GM23248 (cell line): ENCODE measurements around the gene DTNB. TPM values are rescaled to one million over a fixed set of nuclear protein-coding genes. Genes with fewer than 3 reads are reported as not detected.

Experiments
- DNase-seq: peaks from one replicate; pipeline ENCODE4 v3.0.0-alpha.2; 2015
- H2AFZ ChIP-seq: fragments of 200-600 bp; sonication (generic); 2 replicates; pipeline ENCODE4 v1.6.1; 2016; ENCODE audit warnings: antibody characterized with exemption
- H3F3A ChIP-seq: fragments of 200-600 bp; sonication (generic); 2 replicates; pipeline ENCODE4 v1.6.1; 2016; ENCODE audit warnings: mild to moderate bottlenecking, antibody characterized with exemption, mixed run types; ENCODE audit not compliant: insufficient read depth
- H3K27ac ChIP-seq: fragments of 200-600 bp; sonication (generic); 2 replicates; pipeline ENCODE4 v1.5.1; 2016; ENCODE audit warnings: mild to moderate bottlenecking
- H3K27me3 ChIP-seq: fragments of 200-600 bp; sonication (generic); replicated peaks from 2 replicates; pipeline ENCODE4 v1.6.1; 2016; ENCODE audit warnings: mild to moderate bottlenecking; ENCODE audit not compliant: insufficient read depth
- H3K36me3 ChIP-seq: fragments of 200-600 bp; sonication (generic); 2 replicates; pipeline ENCODE4 v1.6.1; 2016; ENCODE audit warnings: low read depth, mild to moderate bottlenecking
- H3K4me1 ChIP-seq: fragments of 200-600 bp; sonication (generic); 2 replicates; pipeline ENCODE4 v1.6.1; 2016; ENCODE audit warnings: mild to moderate bottlenecking; ENCODE audit not compliant: insufficient read depth
- H3K4me2 ChIP-seq: fragments of 200-600 bp; sonication (generic); one replicate; pipeline ENCODE4 v1.6.1; 2016; ENCODE audit warnings: mild to moderate bottlenecking; ENCODE audit not compliant: unreplicated experiment
- H3K4me3 ChIP-seq: fragments of 200-600 bp; sonication (generic); 2 replicates; pipeline ENCODE4 v1.5.1; 2016; ENCODE audit warnings: mild to moderate bottlenecking
- H3K79me2 ChIP-seq: fragments of 200-600 bp; sonication (generic); 2 replicates; pipeline ENCODE4 v1.6.1; 2016; ENCODE audit warnings: mild to moderate bottlenecking; ENCODE audit not compliant: insufficient read depth
- H3K9ac ChIP-seq: fragments of 200-600 bp; sonication (generic); 2 replicates; pipeline ENCODE4 v1.6.1; 2016; ENCODE audit warnings: mild to moderate bottlenecking
- H3K9me2 ChIP-seq: fragments of 200-600 bp; sonication (generic); 2 replicates; pipeline ENCODE4 v1.6.1; 2016; ENCODE audit warnings: mixed run types, mild to moderate bottlenecking, moderate library complexity; ENCODE audit not compliant: insufficient read depth
- H3K9me3 ChIP-seq: fragments of 200-600 bp; sonication (generic); one replicate; pipeline ENCODE4 v1.6.1; 2017; ENCODE audit warnings: low read depth
- H4K20me1 ChIP-seq: fragments of 200-600 bp; sonication (generic); 2 replicates; pipeline ENCODE4 v1.6.0; 2016; ENCODE audit not compliant: insufficient read depth
- EZH2 ChIP-seq: fragments of 200-600 bp; sonication (generic); IDR thresholded peaks from 2 replicates; pipeline ENCODE4 v1.6.1; 2018; ENCODE audit warnings: antibody characterized with exemption, mild to moderate bottlenecking; ENCODE audit not compliant: insufficient read depth, poor library complexity, severe bottlenecking
- EZH2phosphoT487 ChIP-seq: fragments of 200-600 bp; sonication (generic); IDR thresholded peaks from 2 replicates; pipeline ENCODE4 v1.6.1; 2018; ENCODE audit warnings: antibody characterized with exemption, moderate library complexity, mild to moderate bottlenecking, low read depth; ENCODE audit not compliant: insufficient read depth
- WGBS, 2 experiments: methylation state at CpG; one replicate each; pipeline ENCODE4 v1.1.6; 2015 to 2017; ENCODE audit warnings: low lambda C conversion rate in 2 of 2, low coverage in 1 of 2; ENCODE audit errors: missing lambda C conversion rate in 2 of 2; 5-methylcytosine and 5-hydroxymethylcytosine counted together
- in situ Hi-C: fragments of 300-500 bp; cut with MboI; formaldehyde crosslinking; loops from 2 replicates; pipeline ENCODE4 v1.15.0; 2020
- polyA plus RNA-seq: library from polyadenylated mRNA; unstranded; fragments of >200 nt; fragmentation: Nextera tagmentation; extraction: Ambion mirVana; gene quantifications from 2 replicates; pipeline ENCODE4 v1.2.1, GENCODE V29; 2016
- total RNA-seq: library from RNA; depleted of rRNA; stranded (reverse); fragments of >200 nt; shearing (Covaris generic); gene quantifications from 2 replicates; pipeline ENCODE4 v1.2.3, GENCODE V29; 2014

Gene DTNB
- total and polyA plus RNA-seq, 2 experiments from 2014 or later, result 1.1 to 4.0 TPM

GRCh38 chr2:25380586-25381375 is 292.6 kb downstream of the DTNB start:
- no peak for DNase-seq
- no peak overlapping the region for H2AFZ ChIP-seq
- no peak overlapping the region for H3K27ac ChIP-seq
- H3K4me1 ChIP-seq, result peaks cover 3% of the 10 kb centered on the region; the same call in 1 of the 2 replicates
- no peaks in the 10 kb centered on the region for H3K27me3 ChIP-seq
- in situ Hi-C loops, result no loop called here
- WGBS, 2 experiments, result 55 to 58% methylated on average over 12 of the region's 12 CpGs
- no peaks in the 10 kb centered on the region for H4K20me1 ChIP-seq
- H3K4me3 ChIP-seq, result no peak overlapping the region
- TF ChIP-seq EZH2phosphoT487 (no peak), EZH2 (no peak)
- no peaks in the 10 kb centered on the region for H3K36me3 ChIP-seq
- no peak overlapping the region for H3K9ac ChIP-seq
- H3K4me2 ChIP-seq, result no peak overlapping the region
- no peaks in the 10 kb centered on the region for H3K9me3 ChIP-seq
- H3F3A ChIP-seq, result no peaks in the 10 kb centered on the region
- H3K9me2 ChIP-seq, result no peaks in the 10 kb centered on the region
- no peaks in the 10 kb centered on the region for H3K79me2 ChIP-seq

DNA sequence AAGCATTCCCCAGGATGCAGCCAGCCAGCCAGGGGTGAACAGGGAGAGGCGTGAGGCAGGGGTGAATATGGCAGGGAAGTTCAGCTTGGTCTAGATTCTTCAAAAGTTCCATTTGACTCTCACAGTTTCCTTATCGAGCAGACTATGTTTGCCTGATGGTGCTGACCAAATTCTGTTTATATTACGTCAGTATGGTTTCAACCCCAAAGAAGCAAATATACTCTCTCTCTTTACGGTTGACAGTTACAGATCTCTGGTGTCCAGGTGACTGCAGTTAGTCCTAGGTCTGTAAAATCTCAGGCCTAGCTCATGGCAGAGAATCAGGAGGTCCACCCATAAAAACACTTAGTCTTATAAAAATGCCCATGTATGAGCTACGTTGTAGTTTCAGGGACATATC is 293.4 kb downstream of the DTNB start:
- H3K4me1 ChIP-seq, result peaks cover 3% of the 10 kb centered on the region; the same call in 1 of the 2 replicates
- WGBS, 2 experiments, result 74 to 85% methylated on average over 5 of the region's 5 CpGs
- H3K9me3 ChIP-seq, result no peaks in the 10 kb centered on the region
- no peak overlapping the region for H2AFZ ChIP-seq
- no peaks in the 10 kb centered on the region for H3F3A ChIP-seq
- H3K9ac ChIP-seq, result no peak overlapping the region
- DNase-seq, result no peak
- H3K79me2 ChIP-seq, result no peaks in the 10 kb centered on the region
- H3K27ac ChIP-seq, result no peak overlapping the region
- no peaks in the 10 kb centered on the region for H3K27me3 ChIP-seq
- H3K4me3 ChIP-seq, result no peak overlapping the region
- H3K4me2 ChIP-seq, result no peak overlapping the region
- H4K20me1 ChIP-seq, result no peaks in the 10 kb centered on the region
- in situ Hi-C loops, result no loop called here
- no peaks in the 10 kb centered on the region for H3K36me3 ChIP-seq
- TF ChIP-seq EZH2 (no peak), EZH2phosphoT487 (no peak)
- no peaks in the 10 kb centered on the region for H3K9me2 ChIP-seq

DNA sequence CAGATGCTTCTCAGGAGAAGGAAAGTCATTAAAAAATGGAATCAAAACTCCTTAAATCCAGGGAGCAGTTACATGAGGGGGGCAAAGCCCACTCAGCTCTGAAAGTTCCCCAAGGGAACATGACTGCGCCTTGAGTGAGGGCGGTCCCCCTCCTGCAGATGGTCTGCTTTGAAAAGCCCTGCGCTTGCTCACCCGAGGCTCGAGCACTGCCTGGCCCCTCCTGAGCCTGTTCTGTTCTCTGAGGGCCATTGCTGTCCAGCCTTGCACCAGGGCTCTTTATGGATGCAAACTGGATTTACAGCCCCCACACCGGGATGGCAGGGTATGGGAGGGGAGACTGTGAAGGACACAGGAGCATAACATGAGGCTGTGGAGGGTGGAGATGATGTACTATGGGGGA is 293.8 kb downstream of the DTNB start:
- in situ Hi-C loops, result no loop called here
- Histone ChIP-seq H3K4me1 (peaks cover 3% of the 10 kb centered on the region; the same call in 1 of the 2 replicates), H3K9me2 (no peaks in the 10 kb centered on the region), H3K9ac (no peak overlapping the region), H3K36me3 (no peaks in the 10 kb centered on the region), H3F3A (no peaks in the 10 kb centered on the region), H3K27me3 (no peaks in the 10 kb centered on the region), H3K79me2 (no peaks in the 10 kb centered on the region), H2AFZ (no peak overlapping the region), H4K20me1 (no peaks in the 10 kb centered on the region), H3K4me2 (no peak overlapping the region), H3K27ac (no peak overlapping the region), H3K9me3 (no peaks in the 10 kb centered on the region), H3K4me3 (no peak overlapping the region)
- WGBS, 2 experiments, result 85 to 94% methylated on average over 6 of the region's 6 CpGs
- DNase-seq, result no peak
- no peak for TF ChIP-seq EZH2phosphoT487
- TF ChIP-seq EZH2, result no peak

GRCh38 chr2:25378731-25379490 is 294.5 kb downstream of the DTNB start:
- peak; percentile 29 for DNase-seq
- no peak for TF ChIP-seq EZH2phosphoT487
- TF ChIP-seq EZH2, result no peak
- Histone ChIP-seq H3K4me1 (peaks cover 3% of the 10 kb centered on the region; the same call in 1 of the 2 replicates), H3K27me3 (no peaks in the 10 kb centered on the region), H3K36me3 (no peaks in the 10 kb centered on the region), H2AFZ (no peak overlapping the region), H3F3A (no peaks in the 10 kb centered on the region), H3K79me2 (no peaks in the 10 kb centered on the region), H3K4me2 (no peak overlapping the region), H3K9me3 (no peaks in the 10 kb centered on the region), H3K9me2 (no peaks in the 10 kb centered on the region), H4K20me1 (no peaks in the 10 kb centered on the region), H3K9ac (no peak overlapping the region), H3K4me3 (no peak overlapping the region), H3K27ac (no peak overlapping the region)
- in situ Hi-C loops, result no loop called here
- WGBS, 2 experiments, result 79 to 85% methylated on average over 10 of the region's 10 CpGs
